ENCODE data around the gene ARHGEF1.

ARHGEF1 gene

DNA sequence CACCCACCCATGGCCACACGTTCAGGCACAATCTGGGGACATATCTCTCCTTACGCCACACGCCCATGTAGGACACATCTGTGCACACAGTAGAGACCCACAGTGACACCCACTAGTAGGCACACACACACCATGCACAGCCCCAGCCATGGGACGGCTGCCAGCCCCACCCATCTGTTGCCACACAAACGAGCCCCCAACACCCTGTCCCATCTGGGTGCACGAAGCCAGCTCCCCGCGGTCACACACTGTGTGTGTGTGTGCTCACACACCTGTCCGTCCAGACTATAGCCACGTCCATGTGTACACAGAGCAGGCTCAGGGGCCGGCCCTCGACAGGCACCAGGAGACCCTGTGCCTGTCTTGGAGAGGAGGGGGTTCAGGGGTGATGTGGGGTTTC is 34.7 kb downstream of the ARHGEF1 start:
- no peak overlapping the region for H2AFZ ChIP-seq (ENCODE audit: low read depth, low read length)
- no peak overlapping the region for H3K4me2 ChIP-seq (ENCODE audit: low read length)
- H4K20me1 ChIP-seq (ENCODE audit: insufficient read depth, low read length), result no peaks in the 10 kb centered on the region
- no peak overlapping the region for H3K4me3 ChIP-seq (ENCODE audit: low read length)
- H3K9me3 ChIP-seq (ENCODE audit: insufficient read depth, low read length), result no peaks in the 10 kb centered on the region
- TF ChIP-seq CTCF (IDR thresholded peaks at IDR 0.05; ENCODE audit: low read depth, low read length), result no peak
- TF ChIP-seq EZH2phosphoT487 (IDR thresholded peaks at IDR 0.05; ENCODE audit: low read depth), result no peak
- no peaks in the 10 kb centered on the region for H3K79me2 ChIP-seq (ENCODE audit: low read length)
- no peaks in the 10 kb centered on the region for H3K36me3 ChIP-seq (replicated peaks; ENCODE audit: low read depth, low read length)
- H3K27me3 ChIP-seq (ENCODE audit: low read depth, low read length), result 0 out of 2 replicates have a peak, but pooled peaks cover under 1% of the 10 kb centered on the region
- H3K27ac ChIP-seq (ENCODE audit: low read length), result no peak overlapping the region
- peaks cover 5% of the 10 kb centered on the region; the same call in 1 of the 2 replicates for H3K4me1 ChIP-seq (ENCODE audit: low read length)
- H3K9ac ChIP-seq (ENCODE audit: low read length), result no peak overlapping the region

- Histone ChIP-seq H3K27ac (ENCODE audit: low read length) (no peak overlapping the region), H3K79me2 (ENCODE audit: low read length) (no peaks in the 10 kb centered on the region), H4K20me1 (ENCODE audit: insufficient read depth, low read length) (no peaks in the 10 kb centered on the region), H3K27me3 (ENCODE audit: low read depth, low read length) (0 out of 2 replicates have a peak, but pooled peaks cover 4% of the 10 kb centered on the region), H2AFZ (ENCODE audit: low read depth, low read length) (no peak overlapping the region), H3K4me2 (ENCODE audit: low read length) (no peak overlapping the region), H3K36me3 (replicated peaks; ENCODE audit: low read depth, low read length) (no peaks in the 10 kb centered on the region), H3K9me3 (ENCODE audit: insufficient read depth, low read length) (no peaks in the 10 kb centered on the region), H3K4me1 (ENCODE audit: low read length) (peaks cover 8% of the 10 kb centered on the region), H3K9ac (ENCODE audit: low read length) (no peak overlapping the region), H3K4me3 (ENCODE audit: low read length) (no peak overlapping the region)
- TF ChIP-seq EZH2phosphoT487 (IDR thresholded peaks at IDR 0.05; ENCODE audit: low read depth), result no peak
- no peak for TF ChIP-seq CTCF (IDR thresholded peaks at IDR 0.05; ENCODE audit: low read depth, low read length)
These were observed 35.1 kb downstream of the ARHGEF1 start for GRCh38 chr19:41918095-41918494.

- 0 out of 2 replicates have a peak, but pooled peaks cover 6% of the 10 kb centered on the region for H3K27me3 ChIP-seq (ENCODE audit: low read depth, low read length)
These were observed 35.8 kb downstream of the ARHGEF1 start for GRCh38 chr19:41918653-41919244.

More at GRCh38 chr19:41918653-41919244, 35.8 kb downstream of the ARHGEF1 start:
- H3K4me3 ChIP-seq (ENCODE audit: low read length), result no peak overlapping the region
- no peaks in the 10 kb centered on the region for H3K9me3 ChIP-seq (ENCODE audit: insufficient read depth, low read length)
- H3K4me2 ChIP-seq (ENCODE audit: low read length), result no peak overlapping the region
- H3K36me3 ChIP-seq (replicated peaks; ENCODE audit: low read depth, low read length), result no peaks in the 10 kb centered on the region
- no peaks in the 10 kb centered on the region for H3K79me2 ChIP-seq (ENCODE audit: low read length)
- H3K4me1 ChIP-seq (ENCODE audit: low read length), result peaks cover 13% of the 10 kb centered on the region
- H3K27ac ChIP-seq (ENCODE audit: low read length), result no peak overlapping the region
- TF ChIP-seq EZH2phosphoT487 (IDR thresholded peaks at IDR 0.05; ENCODE audit: low read depth) (no peak), CTCF (IDR thresholded peaks at IDR 0.05; ENCODE audit: low read depth, low read length) (no peak)
- no peak overlapping the region for H2AFZ ChIP-seq (ENCODE audit: low read depth, low read length)
- H4K20me1 ChIP-seq (ENCODE audit: insufficient read depth, low read length), result no peaks in the 10 kb centered on the region
- no peak overlapping the region for H3K9ac ChIP-seq (ENCODE audit: low read length)

Measured in OCI-LY3 (cell line).